GM10248 (cell line): ENCODE measurements around the gene TAF12.
"Not testable (repeated sequence)": the region's sequence is repeated elsewhere in the genome, so short reads cannot be mapped to it uniquely, and the experiment has no call there.

Source experiments
- CTCF ChIA-PET: fragments of 300-600 bp; sonication (Branson Sonifier 250); formaldehyde crosslinking; extraction: SDS; loops from one replicate; lab custom pipeline; 2021; ENCODE audit warnings: antibody characterized with exemption; lab: Yijun Ruan, JAX
- POLR2A ChIA-PET: fragments of 350-650 bp; sonication (Branson Sonifier 250); formaldehyde crosslinking; extraction: SDS; loops from one replicate; lab custom pipeline; 2020; ENCODE audit warnings: antibody characterized with exemption; lab: Yijun Ruan, JAX
- DNase-seq: peaks from one replicate; pipeline ENCODE4 v3.0.0; 2012; ENCODE audit errors: extremely low spot score
- TF ChIP-seq, protein P1 (sequence below): IDR thresholded peaks from 2 replicates; pipeline ENCODE4 v1.5.1; 2012; ENCODE audit warnings: mild to moderate bottlenecking, low read depth; ENCODE audit errors: extremely low read depth, missing control alignments, control extremely low read depth

Gene TAF12

DNA sequence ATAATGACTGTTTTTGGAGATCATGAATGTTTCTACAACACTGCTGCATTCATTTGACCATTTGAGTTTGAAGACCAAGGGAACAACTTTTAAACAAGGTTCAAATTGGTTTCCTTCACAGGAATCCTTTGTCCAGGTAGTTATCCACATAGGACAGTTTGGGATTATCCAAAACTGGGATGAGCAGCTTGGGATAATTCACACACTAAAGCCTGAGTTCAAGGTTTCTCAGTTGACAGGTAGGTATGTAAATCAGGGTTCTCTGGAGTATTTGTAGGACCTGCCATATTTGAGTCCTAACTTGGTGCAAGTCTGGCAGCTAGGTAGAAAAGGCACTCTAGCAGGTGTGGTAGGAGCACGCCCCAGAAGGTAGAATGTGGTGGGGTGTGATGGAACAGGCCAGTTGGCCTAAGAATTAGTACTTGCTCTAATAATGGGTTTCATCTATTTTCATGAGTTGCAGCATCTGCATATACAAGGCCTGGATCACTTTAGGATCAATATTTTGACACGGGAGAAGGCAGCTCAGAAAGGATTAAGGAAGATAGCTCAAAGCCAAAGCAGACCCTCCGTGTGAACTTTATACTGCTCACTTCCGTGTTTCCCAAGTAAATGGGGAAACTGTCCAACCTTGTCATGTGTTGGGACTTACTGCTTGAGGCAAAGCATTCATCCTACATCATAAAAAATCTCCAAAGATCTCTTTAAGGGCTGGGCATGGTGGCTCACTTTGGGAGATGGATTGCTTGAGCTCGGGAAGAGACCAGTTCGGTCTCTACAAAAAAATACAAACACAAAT is 64.9 kb downstream of the TAF12 start:
- POLR2A ChIA-PET: interaction anchor here (1.0 to 4.9 kb wide), 7 partner anchors 7 to 159 kb away, joined by 3 to 49 read pairs (median 8); partner anchors contain the start of genes RCC1, TAF12, TRNAU1AP and YTHDF2
- CTCF ChIA-PET: interaction anchor here (0.8 to 3.0 kb wide), 7 partner anchors 11 to 330 kb away, joined by 3 to 13 read pairs (median 4); partner anchors contain the start of gene YTHDF2
- DNase-seq: no peak
- TF ChIP-seq, protein P1, sequence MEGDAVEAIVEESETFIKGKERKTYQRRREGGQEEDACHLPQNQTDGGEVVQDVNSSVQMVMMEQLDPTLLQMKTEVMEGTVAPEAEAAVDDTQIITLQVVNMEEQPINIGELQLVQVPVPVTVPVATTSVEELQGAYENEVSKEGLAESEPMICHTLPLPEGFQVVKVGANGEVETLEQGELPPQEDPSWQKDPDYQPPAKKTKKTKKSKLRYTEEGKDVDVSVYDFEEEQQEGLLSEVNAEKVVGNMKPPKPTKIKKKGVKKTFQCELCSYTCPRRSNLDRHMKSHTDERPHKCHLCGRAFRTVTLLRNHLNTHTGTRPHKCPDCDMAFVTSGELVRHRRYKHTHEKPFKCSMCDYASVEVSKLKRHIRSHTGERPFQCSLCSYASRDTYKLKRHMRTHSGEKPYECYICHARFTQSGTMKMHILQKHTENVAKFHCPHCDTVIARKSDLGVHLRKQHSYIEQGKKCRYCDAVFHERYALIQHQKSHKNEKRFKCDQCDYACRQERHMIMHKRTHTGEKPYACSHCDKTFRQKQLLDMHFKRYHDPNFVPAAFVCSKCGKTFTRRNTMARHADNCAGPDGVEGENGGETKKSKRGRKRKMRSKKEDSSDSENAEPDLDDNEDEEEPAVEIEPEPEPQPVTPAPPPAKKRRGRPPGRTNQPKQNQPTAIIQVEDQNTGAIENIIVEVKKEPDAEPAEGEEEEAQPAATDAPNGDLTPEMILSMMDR: no peak

GRCh38 chr1:28577052-28577678 is 65.7 kb downstream of the TAF12 start:
- DNase-seq: no peak
- TF ChIP-seq, protein P1: no peak
- CTCF ChIA-PET: interaction anchor here (0.8 to 1.5 kb wide), 3 partner anchors 10 to 329 kb away, joined by 3 to 4 read pairs (median 4); partner anchors contain the start of gene YTHDF2
- POLR2A ChIA-PET: interaction anchor here (0.6 to 3.2 kb wide), 6 partner anchors 13 to 865 kb away, joined by 3 to 10 read pairs (median 4); partner anchors contain the start of gene TRNAU1AP

GRCh38 chr1:28573564-28573963 is 69.3 kb downstream of the TAF12 start:
- CTCF ChIA-PET: no interaction called here
- POLR2A ChIA-PET: no interaction called here
- TF ChIP-seq, protein P1: no peak
- DNase-seq: no peak

DNA sequence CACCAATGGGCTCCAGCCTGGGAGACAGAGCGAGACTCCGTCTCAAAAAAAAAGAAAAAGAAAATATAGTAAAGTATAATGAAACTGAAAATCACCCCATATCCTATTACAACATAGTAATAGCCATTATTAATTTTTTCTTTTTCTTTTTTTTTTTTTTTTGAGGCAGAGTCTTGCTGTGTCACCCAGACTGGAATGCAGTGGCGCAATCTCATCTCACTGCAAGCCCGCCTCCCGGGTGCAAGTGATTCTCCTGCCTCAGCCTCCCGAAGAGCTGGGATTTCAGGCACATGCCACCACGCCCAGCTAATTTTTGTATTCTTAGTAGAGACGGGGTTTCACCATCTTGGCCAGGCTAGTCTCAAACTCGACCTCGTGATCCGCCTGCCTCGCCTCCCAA is 70.0 kb downstream of the TAF12 start:
- ChIA-PET POLR2A (interaction anchor here (4.8 kb wide), 1 partner anchor 7 kb away, joined by 45 read pairs; no protein-coding TSS in a partner anchor), CTCF (interaction anchor here (1.2 kb wide), 1 partner anchor 9 kb away, joined by 3 read pairs; no protein-coding TSS in a partner anchor)
- DNase-seq: not testable (repeated sequence)

DNA sequence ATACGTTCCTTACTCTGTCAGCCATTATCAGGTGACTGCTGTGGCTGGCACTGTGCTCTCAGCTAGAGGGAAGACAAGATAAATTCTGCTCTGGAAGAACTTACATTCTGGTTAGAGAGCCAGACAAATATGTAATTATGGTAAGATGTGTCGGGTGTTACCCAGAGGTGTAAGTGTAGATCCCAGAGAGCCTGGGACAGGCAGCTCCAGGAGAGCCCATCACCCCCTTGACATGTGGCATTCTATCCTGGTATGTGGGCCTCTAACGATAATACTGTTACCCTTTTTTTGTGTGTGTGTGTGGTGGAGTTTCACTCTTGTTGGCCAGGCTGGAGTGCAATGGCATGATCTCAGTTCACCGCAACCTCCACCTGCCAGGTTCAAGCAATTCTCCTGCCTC is 71.0 kb downstream of the TAF12 start:
- TF ChIP-seq, protein P1: no peak
- POLR2A ChIA-PET: interaction anchor here (4.8 kb wide), 1 partner anchor 8 kb away, joined by 45 read pairs; no protein-coding TSS in a partner anchor
- no peak for DNase-seq
- CTCF ChIA-PET: interaction anchor here (1.1 to 1.2 kb wide), 2 partner anchors 8 to 10 kb away, joined by 3 to 6 read pairs; no protein-coding TSS in a partner anchor

GRCh38 chr1:28566931-28567330 is 75.9 kb downstream of the TAF12 start:
- ChIA-PET CTCF (interaction anchor here (1.0 kb wide), 2 partner anchors 10 to 14 kb away, joined by 3 to 4 read pairs; no protein-coding TSS in a partner anchor), POLR2A (interaction anchor here (1.2 kb wide), 1 partner anchor 14 kb away, joined by 7 read pairs; no protein-coding TSS in a partner anchor)
- no peak for DNase-seq
- TF ChIP-seq, protein P1: no peak
